Stimulated activated CD8-positive, alpha-beta memory T cell treated with anti-CD3 and anti-CD28 coated beads, Interleukin-7, amount 100 ng/mL, for 48 hours (primary cell): ENCODE data around the gene DAD1.
"Not testable (repeated sequence)": the region's sequence is repeated elsewhere in the genome, so short reads cannot be mapped to it uniquely, and the experiment has no call there.

Experiments used
- DNase-seq, 2 donors: peaks; one replicate each; pipeline ENCODE4 v3.0.0-alpha.2; 2020; ENCODE audit warnings: low read depth in 1 of 2; ENCODE audit errors: extremely low read depth in 1 of 2

DAD1 gene

DNA sequence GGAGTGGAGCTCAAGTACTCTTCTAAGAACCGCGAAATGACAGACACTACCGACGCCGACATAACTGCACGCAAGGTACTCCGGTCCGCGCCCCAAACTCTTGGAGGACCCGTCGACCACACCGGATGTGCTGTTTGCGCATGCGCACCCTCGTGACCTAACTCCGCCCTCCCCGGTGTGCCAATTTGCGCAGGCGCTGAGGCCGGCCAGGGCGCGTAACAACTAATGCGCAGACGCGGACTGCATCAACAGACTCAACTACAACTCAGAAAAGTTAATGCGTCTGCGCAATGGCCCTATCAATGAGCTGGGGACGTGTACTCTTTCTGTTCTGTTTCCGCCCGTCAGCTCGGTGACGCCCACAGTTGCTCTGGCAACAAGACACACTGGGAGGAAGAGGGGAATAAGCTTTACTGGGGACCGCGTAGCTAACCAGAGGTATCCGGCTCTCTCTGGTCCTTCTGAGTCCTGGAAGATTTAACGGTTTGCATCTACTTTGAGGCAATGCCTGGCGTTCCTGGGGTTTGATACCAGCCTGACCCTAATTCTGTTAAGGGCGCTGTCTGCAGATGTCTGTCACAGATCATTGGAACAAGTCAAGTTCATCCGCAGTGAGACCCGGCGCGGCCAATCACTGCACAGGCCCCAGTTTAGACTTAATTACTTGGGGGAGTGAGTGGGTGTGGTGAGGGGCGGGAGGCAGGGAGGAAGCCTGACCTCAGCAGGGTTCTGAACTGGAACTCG is at the start of gene DAD1:
Gene DAD1, minus strand, starts transcription at position 129 of the 744 bp plus-strand sequence. Its CDS starts 67 bp downstream, at position 62.
- DNase-seq, result peak; percentile 98 to 100

- not testable (repeated sequence) for DNase-seq
These were observed 47.0 kb upstream of the DAD1 start for GRCh38 chr14:22635980-22636379.

GRCh38 chr14:22634233-22634900 is 45.3 kb upstream of the DAD1 start:
- DNase-seq, result no peak

DNA sequence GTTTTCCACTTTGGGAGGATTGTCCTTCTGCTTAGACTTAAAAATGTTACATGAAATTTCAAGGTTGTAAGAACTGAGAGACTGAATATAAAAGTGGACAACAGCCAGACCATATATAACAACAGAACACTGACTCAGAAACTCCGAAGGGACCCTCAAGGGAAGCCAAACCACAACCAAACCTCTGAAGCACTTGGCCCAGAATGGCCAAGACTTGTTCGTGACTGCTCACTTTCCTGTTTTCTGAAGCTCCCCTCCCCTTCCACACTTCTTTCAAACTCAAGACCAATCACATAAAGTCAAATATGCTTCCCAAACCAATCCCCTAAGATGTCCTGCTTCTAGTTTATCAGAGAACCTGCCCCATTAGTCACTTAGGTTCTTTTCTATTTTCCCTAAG is 41.5 kb upstream of the DAD1 start:
- no peak for DNase-seq

- no peak for DNase-seq
These were observed 41.0 kb upstream of the DAD1 start for GRCh38 chr14:22630066-22630465.

DNA sequence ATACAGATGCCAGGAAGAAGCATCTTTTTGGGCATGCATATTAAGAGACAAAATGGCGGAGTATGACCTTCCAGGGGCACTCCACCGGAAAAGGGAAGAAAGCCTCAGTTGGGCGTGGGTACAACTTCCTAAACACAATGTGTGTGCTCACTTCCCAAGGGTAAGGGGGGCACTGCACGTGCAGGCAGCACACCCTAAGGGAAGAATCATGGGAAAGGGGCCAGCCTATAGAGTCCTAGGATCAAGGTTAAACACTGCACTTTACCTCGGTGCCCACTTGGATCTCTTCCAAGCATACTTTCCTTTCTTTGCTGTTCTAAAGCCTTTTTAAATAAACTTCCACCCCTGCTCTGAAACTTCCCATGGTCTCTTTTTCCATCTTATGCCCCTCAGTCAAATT is 40.3 kb upstream of the DAD1 start:
- DNase-seq, result no peak

- no peak for DNase-seq
These were observed 38.7 kb upstream of the DAD1 start for GRCh38 chr14:22627506-22628263.

DNA sequence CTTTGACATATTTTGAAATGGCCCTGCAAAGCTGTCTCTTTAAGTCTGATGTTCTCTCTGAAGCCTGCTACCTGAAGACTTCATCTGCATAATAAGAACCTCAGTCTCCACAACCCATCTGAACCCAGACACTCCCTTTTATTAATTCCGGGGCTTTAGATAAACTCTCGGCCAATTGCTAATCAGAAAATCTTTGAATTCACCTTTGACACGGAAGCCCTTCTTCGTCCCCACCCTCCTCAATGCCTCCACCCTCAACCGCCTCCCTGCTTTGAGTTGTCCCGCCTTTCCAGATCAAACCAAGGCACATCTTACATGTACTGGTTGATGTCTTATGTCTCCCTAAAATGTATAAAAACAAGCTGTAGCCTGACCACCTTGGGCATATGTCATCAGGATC is 37.6 kb upstream of the DAD1 start:
- no peak for DNase-seq

DNA sequence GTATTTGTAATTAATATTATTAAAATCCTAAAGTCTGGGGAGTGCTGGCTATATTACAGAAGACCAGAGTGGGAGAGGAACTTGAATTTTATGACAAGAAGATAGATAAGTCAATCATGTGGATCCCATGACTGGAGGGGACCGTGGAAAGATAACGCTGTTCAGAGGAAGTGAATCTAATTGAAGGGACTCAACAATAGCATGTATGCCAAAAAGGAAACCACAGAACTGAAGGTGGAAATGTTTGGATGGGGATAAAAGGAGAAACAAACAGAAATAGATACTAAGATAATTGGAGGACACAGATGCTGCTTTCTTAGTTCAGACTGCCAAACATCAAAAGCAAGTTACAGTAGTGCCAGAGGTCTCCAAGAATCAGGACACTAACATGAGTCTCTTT is 34.0 kb upstream of the DAD1 start:
- DNase-seq, result no peak

GRCh38 chr14:22622255-22622654 is 33.2 kb upstream of the DAD1 start:
- no peak for DNase-seq

GRCh38 chr14:22615765-22616164 is 26.7 kb upstream of the DAD1 start:
- DNase-seq, result not testable (repeated sequence)

- DNase-seq, result no peak
These were observed 25.3 kb upstream of the DAD1 start for GRCh38 chr14:22614240-22614799.

GRCh38 chr14:22613736-22614239 is 24.8 kb upstream of the DAD1 start:
- no peak for DNase-seq

GRCh38 chr14:22613106-22613695 is 24.2 kb upstream of the DAD1 start:
- no peak for DNase-seq

DNA sequence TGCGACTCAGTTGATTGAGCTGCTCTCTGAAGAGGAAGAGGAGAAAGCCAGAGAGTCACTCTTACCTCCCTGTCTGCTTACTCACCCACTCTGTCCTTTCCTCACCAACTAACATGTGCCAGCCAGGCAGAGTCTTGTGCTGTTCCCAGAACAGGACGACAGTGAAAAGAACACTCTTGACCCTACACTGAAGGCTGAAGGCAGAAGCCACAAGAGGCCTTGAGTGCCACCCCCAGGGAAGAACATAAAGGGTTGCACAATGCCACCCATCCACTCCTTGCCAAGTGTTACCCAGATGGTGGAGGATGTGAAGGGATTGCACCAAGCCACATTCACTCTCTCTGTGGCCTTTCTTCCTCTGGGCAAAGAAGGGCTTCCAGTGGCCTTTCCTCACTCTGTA is 21.9 kb upstream of the DAD1 start:
- no peak for DNase-seq

DNA sequence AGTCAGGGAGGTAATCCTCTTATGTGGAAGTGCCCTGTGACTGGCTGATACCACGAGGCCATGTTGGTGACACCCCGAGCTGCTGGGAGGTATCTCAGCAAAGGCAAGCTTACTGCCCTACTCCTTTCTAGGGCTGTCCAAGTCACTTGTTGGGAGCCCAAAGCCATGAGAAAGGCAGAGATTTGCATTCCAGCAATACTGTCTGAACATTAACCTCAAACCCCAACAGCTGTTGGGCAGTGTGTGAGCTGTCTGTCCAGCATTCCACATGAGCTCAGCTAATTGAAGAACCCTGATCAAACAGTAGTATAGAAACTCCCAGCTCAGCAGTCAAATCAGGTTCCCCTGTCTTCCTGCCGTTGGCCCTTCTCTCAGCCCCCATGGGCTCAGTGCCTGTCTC is 18.3 kb upstream of the DAD1 start:
- DNase-seq, result no peak

GRCh38 chr14:22606380-22606779 is 17.4 kb upstream of the DAD1 start:
- DNase-seq, result no peak

GRCh38 chr14:22602862-22603261 is 13.8 kb upstream of the DAD1 start:
- no peak for DNase-seq

- no peak for DNase-seq
These were observed 13.0 kb upstream of the DAD1 start for GRCh38 chr14:22601996-22602395.

GRCh38 chr14:22601456-22601855 is 12.4 kb upstream of the DAD1 start:
- DNase-seq, result no peak

DNA sequence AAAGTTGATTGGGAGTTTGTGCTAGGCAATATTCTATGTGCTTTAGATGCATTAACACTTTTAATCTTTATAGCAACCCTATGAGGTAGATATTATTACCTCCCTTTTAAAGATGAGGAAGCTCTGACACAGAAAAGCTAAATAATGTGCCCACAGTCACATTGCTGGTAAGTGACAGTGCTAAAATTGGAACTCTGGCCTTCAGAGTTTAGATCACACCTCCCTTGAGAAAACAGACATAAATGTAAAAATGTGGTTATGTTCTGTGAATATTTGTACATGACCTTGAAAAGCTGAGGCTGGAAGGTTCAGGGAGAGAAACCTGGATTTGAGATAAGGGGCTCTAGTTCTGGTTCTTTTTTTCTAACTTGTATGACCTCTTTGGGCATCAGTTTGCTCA is 11.0 kb upstream of the DAD1 start:
- DNase-seq, result no peak
